GM13977 (cell line): ENCODE results near the gene GPA33.

Source experiments
- DNase-seq: peaks from one replicate; pipeline ENCODE4 v3.0.0; 2012; ENCODE audit warnings: low spot score
- in situ Hi-C: fragments of 300-500 bp; cut with MboI; formaldehyde crosslinking; loops from one replicate; pipeline ENCODE4 v1.12.0; 2022; ENCODE audit warnings: low sequenced_read_pairs, low pct_unique_long_range_greater_than_20kb, mixed read lengths, inconsistent platforms; ENCODE audit not compliant: unreplicated experiment
- TF ChIP-seq, protein P1 (sequence below): IDR thresholded peaks from 2 replicates; pipeline ENCODE4 v1.5.1; 2012; ENCODE audit warnings: mild to moderate bottlenecking, control low read depth; ENCODE audit not compliant: insufficient read depth; ENCODE audit errors: extremely low read depth, missing control alignments

GPA33 gene

GRCh38 chr1:167077868-167078210 is 12.3 kb downstream of the GPA33 start:
- in situ Hi-C loops = no loop called here
- no peak for DNase-seq
- TF ChIP-seq, protein P1, sequence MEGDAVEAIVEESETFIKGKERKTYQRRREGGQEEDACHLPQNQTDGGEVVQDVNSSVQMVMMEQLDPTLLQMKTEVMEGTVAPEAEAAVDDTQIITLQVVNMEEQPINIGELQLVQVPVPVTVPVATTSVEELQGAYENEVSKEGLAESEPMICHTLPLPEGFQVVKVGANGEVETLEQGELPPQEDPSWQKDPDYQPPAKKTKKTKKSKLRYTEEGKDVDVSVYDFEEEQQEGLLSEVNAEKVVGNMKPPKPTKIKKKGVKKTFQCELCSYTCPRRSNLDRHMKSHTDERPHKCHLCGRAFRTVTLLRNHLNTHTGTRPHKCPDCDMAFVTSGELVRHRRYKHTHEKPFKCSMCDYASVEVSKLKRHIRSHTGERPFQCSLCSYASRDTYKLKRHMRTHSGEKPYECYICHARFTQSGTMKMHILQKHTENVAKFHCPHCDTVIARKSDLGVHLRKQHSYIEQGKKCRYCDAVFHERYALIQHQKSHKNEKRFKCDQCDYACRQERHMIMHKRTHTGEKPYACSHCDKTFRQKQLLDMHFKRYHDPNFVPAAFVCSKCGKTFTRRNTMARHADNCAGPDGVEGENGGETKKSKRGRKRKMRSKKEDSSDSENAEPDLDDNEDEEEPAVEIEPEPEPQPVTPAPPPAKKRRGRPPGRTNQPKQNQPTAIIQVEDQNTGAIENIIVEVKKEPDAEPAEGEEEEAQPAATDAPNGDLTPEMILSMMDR = no peak

DNA sequence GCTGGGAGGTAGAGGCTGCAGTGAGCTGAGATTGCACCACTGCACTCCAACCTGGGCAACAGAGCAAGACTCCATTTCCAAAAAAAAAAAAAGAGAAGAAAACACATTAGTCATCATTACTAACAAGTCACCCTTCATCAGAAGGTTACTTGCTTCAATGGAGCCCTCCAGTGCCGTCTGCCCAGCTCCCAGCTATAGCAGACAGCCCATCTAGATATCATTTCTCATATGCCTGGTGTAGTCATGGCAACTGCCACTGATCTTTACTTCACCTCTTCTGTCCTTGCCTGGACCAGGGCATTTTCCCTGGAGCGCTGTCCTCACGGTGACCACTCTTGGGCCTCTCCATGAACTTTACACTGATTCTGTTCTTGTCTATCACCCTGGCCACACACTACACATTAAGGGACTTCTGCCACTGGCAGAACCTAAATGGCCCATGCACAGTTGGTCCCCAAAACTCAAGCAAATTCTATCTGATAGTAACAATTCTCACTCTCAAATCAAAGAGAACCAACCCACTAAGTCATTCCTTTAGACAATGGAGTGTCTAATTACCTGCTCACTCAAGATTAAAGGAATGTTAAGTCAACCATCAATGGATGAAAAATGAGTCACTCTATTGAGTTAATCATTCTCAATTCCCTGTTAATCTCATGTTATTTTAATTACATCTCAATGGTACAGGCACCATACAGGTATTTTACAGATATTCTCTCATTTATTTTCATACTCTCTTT is 12.9 kb downstream of the GPA33 start:
- TF ChIP-seq, protein P1 = no peak
- DNase-seq = no peak
- in situ Hi-C loops = no loop called here

DNA sequence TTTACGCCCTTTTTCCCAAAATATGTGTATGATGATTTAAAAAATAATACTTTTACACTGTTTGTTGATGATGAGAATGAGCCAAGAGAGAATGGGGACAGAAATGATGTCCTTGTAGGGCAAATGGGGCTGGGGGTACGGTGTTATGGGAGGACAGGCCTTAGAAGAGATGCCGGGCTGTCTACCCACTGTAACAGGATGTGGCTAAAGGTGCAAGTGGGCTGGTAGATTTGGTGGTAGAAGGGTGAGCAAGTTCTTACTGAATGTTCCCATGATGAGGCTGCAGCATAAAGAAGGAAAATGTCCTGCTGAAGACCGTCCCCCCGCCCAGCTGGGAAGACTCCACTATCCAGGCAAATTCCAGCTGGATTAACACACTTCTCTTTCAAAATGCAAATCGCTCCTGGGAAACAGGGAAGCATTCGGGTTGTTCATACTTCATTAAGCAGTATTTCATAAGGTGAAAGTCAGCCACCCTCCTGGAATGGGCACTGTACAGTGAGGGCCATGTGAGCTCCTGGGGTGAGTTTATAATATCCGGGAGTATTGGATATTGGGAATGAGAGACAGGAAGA is 14.0 kb downstream of the GPA33 start:
- DNase-seq = no peak
- TF ChIP-seq, protein P1 = no peak
- in situ Hi-C loops = no loop called here

GRCh38 chr1:167071286-167071685 is 18.9 kb downstream of the GPA33 start:
- DNase-seq = no peak
- TF ChIP-seq, protein P1 = no peak
- in situ Hi-C loops = no loop called here

GRCh38 chr1:167068761-167069160 is 21.4 kb downstream of the GPA33 start:
- in situ Hi-C loops = loop anchor here (10.0 kb wide), 2 partner anchors 376 to 466 kb away; no protein-coding TSS in a partner anchor
- DNase-seq = no peak
- TF ChIP-seq, protein P1 = no peak

- DNase-seq = no peak
- TF ChIP-seq, protein P1 = no peak
- in situ Hi-C loops = loop anchor here (10.0 kb wide), 2 partner anchors 377 to 467 kb away; no protein-coding TSS in a partner anchor
These were observed 22.3 kb downstream of the GPA33 start for GRCh38 chr1:167067904-167068303.
